GM23338 (cell line): ENCODE data around the gene MAG.

ENCODE experiments used
- CTCF ChIP-seq, 2 experiments: fragments of 200-600 bp in 1 of 2; sonication (generic) in 1 of 2; conservative IDR thresholded peaks; 2 replicates each; pipeline versions ENCODE4 v1.5.1 to v1.6.1; 2016 to 2017; ENCODE audit warnings: antibody characterized with exemption in 2 of 2, low read depth in 2 of 2, mild to moderate bottlenecking in 2 of 2, moderate library complexity in 1 of 2
- EZH2 ChIP-seq: fragments of 200-600 bp; sonication (generic); IDR thresholded peaks from one replicate; pipeline ENCODE4 v1.8.0; 2017; ENCODE audit warnings: antibody characterized with exemption, mild to moderate bottlenecking, low read depth; ENCODE audit not compliant: unreplicated experiment
- JUNB ChIP-seq: IDR thresholded peaks from one replicate; pipeline ENCODE4 v1.6.1; 2016; ENCODE audit warnings: antibody characterized with exemption; ENCODE audit not compliant: unreplicated experiment
- POLR2AphosphoS5 ChIP-seq: IDR thresholded peaks from 2 replicates; pipeline ENCODE4 v1.6.1; 2016; ENCODE audit warnings: antibody characterized with exemption, low read depth
- STAT1 ChIP-seq: IDR thresholded peaks from one replicate; pipeline ENCODE4 v1.6.1; 2016; ENCODE audit warnings: antibody characterized with exemption; ENCODE audit not compliant: unreplicated experiment
- ZNF331 ChIP-seq: fragments of 250-450 bp; sonication (Bioruptor Pico); IDR thresholded peaks from 2 replicates; pipeline ENCODE4 v1.5.0; 2020; ENCODE audit warnings: low read depth, mild to moderate bottlenecking, moderate library complexity
- TF ChIP-seq, protein P1 (sequence below): IDR thresholded peaks from one replicate; pipeline ENCODE4 v1.6.1; 2018; ENCODE audit warnings: antibody characterized with exemption; ENCODE audit not compliant: unreplicated experiment

DNA sequence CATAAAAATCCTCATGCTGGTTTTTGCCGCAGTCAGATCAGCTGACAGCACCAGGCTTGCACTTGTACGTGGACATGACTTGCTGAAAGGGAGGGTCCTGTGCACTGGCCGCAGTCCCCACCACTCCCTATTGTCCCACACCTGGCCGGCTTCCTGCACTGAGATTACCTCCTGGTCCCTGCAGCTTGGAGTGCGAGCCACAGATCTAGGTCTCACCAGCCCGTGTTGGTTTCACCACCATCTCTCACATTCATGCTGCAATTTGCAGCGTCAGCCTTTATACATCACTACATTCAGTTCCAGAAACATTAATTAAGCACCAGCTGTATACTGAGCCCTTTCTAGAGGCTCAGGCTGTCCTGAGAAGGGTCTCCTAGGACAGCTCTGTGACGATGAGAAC is 22.1 kb downstream of the MAG start:
- TF ChIP-seq JUNB, result no peak
- TF ChIP-seq CTCF (conservative IDR thresholded peaks at IDR 0.05; ENCODE audit: low read depth in 2 of 2), result no peak
- TF ChIP-seq POLR2AphosphoS5, result no peak
- no peak for TF ChIP-seq ZNF331
- TF ChIP-seq STAT1, result no peak
- TF ChIP-seq, protein P1, sequence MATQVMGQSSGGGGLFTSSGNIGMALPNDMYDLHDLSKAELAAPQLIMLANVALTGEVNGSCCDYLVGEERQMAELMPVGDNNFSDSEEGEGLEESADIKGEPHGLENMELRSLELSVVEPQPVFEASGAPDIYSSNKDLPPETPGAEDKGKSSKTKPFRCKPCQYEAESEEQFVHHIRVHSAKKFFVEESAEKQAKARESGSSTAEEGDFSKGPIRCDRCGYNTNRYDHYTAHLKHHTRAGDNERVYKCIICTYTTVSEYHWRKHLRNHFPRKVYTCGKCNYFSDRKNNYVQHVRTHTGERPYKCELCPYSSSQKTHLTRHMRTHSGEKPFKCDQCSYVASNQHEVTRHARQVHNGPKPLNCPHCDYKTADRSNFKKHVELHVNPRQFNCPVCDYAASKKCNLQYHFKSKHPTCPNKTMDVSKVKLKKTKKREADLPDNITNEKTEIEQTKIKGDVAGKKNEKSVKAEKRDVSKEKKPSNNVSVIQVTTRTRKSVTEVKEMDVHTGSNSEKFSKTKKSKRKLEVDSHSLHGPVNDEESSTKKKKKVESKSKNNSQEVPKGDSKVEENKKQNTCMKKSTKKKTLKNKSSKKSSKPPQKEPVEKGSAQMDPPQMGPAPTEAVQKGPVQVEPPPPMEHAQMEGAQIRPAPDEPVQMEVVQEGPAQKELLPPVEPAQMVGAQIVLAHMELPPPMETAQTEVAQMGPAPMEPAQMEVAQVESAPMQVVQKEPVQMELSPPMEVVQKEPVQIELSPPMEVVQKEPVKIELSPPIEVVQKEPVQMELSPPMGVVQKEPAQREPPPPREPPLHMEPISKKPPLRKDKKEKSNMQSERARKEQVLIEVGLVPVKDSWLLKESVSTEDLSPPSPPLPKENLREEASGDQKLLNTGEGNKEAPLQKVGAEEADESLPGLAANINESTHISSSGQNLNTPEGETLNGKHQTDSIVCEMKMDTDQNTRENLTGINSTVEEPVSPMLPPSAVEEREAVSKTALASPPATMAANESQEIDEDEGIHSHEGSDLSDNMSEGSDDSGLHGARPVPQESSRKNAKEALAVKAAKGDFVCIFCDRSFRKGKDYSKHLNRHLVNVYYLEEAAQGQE, result no peak
- no peak for TF ChIP-seq EZH2
